ENCODE data around the gene PTPN13.

Gene PTPN13

DNA sequence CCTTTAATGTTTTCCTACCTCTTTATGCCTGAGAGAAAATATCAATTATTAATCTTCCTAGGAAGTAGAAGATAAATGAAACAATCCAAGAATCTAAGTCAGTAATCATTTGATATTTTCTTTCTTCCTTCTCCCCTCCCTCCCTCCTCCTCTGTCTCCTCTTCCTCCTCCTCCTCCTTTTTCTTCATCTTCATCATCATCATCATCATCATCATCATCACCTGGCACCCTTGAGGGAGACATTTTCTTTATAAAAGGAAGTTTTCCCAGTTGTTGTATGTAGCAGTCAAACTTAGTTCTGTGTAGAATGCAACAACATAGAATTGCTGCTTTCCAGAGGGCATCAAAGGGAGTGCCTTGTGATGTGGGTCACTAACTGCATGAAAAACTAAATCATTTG is 155.0 kb downstream of the PTPN13 start:
- TF ChIP-seq, protein P1, sequence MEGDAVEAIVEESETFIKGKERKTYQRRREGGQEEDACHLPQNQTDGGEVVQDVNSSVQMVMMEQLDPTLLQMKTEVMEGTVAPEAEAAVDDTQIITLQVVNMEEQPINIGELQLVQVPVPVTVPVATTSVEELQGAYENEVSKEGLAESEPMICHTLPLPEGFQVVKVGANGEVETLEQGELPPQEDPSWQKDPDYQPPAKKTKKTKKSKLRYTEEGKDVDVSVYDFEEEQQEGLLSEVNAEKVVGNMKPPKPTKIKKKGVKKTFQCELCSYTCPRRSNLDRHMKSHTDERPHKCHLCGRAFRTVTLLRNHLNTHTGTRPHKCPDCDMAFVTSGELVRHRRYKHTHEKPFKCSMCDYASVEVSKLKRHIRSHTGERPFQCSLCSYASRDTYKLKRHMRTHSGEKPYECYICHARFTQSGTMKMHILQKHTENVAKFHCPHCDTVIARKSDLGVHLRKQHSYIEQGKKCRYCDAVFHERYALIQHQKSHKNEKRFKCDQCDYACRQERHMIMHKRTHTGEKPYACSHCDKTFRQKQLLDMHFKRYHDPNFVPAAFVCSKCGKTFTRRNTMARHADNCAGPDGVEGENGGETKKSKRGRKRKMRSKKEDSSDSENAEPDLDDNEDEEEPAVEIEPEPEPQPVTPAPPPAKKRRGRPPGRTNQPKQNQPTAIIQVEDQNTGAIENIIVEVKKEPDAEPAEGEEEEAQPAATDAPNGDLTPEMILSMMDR (IDR thresholded peaks at IDR 0.05): no peak
- Histone ChIP-seq H3K4me2 (ENCODE audit: low read length) (no peak overlapping the region), H3K79me2 (no peaks in the 10 kb centered on the region), H2AFZ (no peak overlapping the region), H3K9ac (no peak overlapping the region), H3K36me3 (ENCODE audit: control insufficient read depth, insufficient read depth, low read length) (no peaks in the 10 kb centered on the region), H3K27ac (no peak overlapping the region), H3K27me3 (ENCODE audit: control insufficient read depth, insufficient read depth, low read length) (no peaks in the 10 kb centered on the region), H3K4me1 (no peaks in the 10 kb centered on the region), H3K4me3 (ENCODE audit: low read depth, low read length) (no peak overlapping the region), H3K9me3 (ENCODE audit: control insufficient read depth, low read length) (no peaks in the 10 kb centered on the region)

DNA sequence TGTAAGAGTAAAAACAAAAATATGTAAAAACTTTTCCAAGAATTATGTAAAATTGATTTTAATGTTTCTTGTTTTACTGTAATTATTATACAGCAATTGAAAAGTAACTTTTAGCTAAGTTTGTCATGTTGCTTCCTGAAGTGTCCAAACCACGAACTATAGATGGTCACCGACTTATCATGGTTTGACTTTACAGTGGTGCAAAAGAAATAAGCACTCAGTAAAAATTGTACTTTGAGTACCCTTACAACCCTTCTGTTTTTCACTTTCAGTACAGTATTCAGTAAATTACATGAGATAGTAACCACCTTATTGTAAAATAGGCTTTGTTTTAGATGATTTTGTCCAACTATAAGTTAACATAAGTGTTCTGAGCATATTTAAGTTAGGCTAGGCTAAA is 161.3 kb downstream of the PTPN13 start:
- H3K36me3 ChIP-seq (ENCODE audit: control insufficient read depth, insufficient read depth, low read length): no peaks in the 10 kb centered on the region
- no peak overlapping the region for H3K27ac ChIP-seq
- no peak overlapping the region for H2AFZ ChIP-seq
- no peaks in the 10 kb centered on the region for H3K79me2 ChIP-seq
- H3K4me1 ChIP-seq: no peaks in the 10 kb centered on the region
- no peak overlapping the region for H3K4me3 ChIP-seq (ENCODE audit: low read depth, low read length)
- H3K4me2 ChIP-seq (ENCODE audit: low read length): no peak overlapping the region
- no peaks in the 10 kb centered on the region for H3K27me3 ChIP-seq (ENCODE audit: control insufficient read depth, insufficient read depth, low read length)
- TF ChIP-seq, protein P1 (IDR thresholded peaks at IDR 0.05): no peak
- H3K9ac ChIP-seq: no peak overlapping the region
- H3K9me3 ChIP-seq (ENCODE audit: control insufficient read depth, low read length): no peaks in the 10 kb centered on the region

DNA sequence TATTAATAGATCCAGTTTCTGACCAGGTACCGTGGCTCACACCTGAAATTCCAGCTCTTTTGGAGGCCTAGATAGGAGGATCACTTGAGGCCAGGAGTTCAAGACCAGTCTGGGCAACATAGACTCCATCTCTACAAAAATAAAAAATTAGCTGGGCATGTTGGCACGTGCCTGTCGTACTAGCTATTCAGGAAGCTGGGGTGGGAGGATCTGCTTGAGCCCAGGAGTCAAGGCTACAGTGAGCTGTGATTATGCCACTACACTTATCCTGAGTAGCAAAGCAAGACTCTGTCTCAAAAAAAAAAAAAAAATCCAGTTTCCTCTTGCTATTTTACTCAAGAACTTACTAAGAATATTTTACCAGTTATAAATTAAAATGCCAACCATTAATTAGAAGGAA is 163.4 kb downstream of the PTPN13 start:
- TF ChIP-seq, protein P1 (IDR thresholded peaks at IDR 0.05): no peak
- Histone ChIP-seq H3K36me3 (ENCODE audit: control insufficient read depth, insufficient read depth, low read length) (no peaks in the 10 kb centered on the region), H3K27ac (no peak overlapping the region), H3K27me3 (ENCODE audit: control insufficient read depth, insufficient read depth, low read length) (no peaks in the 10 kb centered on the region), H3K9ac (no peak overlapping the region), H3K9me3 (ENCODE audit: control insufficient read depth, low read length) (no peaks in the 10 kb centered on the region), H3K4me3 (ENCODE audit: low read depth, low read length) (no peak overlapping the region), H3K4me2 (ENCODE audit: low read length) (no peak overlapping the region), H3K4me1 (no peaks in the 10 kb centered on the region), H2AFZ (no peak overlapping the region), H3K79me2 (no peaks in the 10 kb centered on the region)

DNA sequence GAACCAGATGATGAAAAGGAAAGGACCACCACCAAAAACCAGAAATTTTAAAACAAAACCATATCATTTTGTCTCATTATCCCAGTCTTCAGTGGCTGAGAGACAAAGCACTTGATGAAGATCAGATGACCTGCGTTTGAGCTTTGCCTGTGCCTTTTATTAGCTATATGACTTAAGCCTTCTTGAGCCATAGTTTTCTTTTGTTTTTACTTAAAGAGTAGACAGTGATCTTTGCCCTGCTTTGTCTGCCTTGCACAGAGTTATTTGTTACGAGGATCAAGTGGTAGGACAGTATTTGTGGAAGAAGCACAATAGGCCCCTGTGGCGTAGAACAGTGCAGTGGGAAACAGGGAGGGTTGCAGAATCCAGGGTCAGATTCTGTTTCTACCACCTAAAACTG is 165.2 kb downstream of the PTPN13 start:
- Histone ChIP-seq H3K4me2 (ENCODE audit: low read length) (no peak overlapping the region), H3K4me1 (no peaks in the 10 kb centered on the region), H2AFZ (no peak overlapping the region), H3K9ac (no peak overlapping the region), H3K27ac (no peak overlapping the region), H3K27me3 (ENCODE audit: control insufficient read depth, insufficient read depth, low read length) (no peaks in the 10 kb centered on the region), H3K4me3 (ENCODE audit: low read depth, low read length) (no peak overlapping the region), H3K79me2 (no peaks in the 10 kb centered on the region), H3K9me3 (ENCODE audit: control insufficient read depth, low read length) (no peaks in the 10 kb centered on the region), H3K36me3 (ENCODE audit: control insufficient read depth, insufficient read depth, low read length) (no peaks in the 10 kb centered on the region)
- TF ChIP-seq, protein P1 (IDR thresholded peaks at IDR 0.05): no peak

DNA sequence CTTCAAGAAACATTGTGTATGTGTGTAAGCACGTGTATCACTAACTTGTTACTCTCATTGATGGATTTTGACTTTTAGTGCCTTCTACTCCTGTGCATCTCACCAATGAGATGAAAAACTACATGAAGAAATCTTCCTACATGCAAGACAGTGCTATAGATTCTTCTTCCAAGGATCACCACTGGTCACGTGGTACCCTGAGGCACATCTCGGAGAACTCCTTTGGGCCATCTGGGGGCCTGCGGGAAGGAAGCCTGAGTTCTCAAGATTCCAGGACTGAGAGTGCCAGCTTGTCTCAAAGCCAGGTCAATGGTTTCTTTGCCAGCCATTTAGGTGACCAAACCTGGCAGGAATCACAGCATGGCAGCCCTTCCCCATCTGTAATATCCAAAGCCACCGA is 168.5 kb downstream of the PTPN13 start:
- Histone ChIP-seq H2AFZ (no peak overlapping the region), H3K27me3 (ENCODE audit: control insufficient read depth, insufficient read depth, low read length) (no peaks in the 10 kb centered on the region), H3K4me1 (no peaks in the 10 kb centered on the region), H3K27ac (no peak overlapping the region), H3K9me3 (ENCODE audit: control insufficient read depth, low read length) (no peaks in the 10 kb centered on the region), H3K4me2 (ENCODE audit: low read length) (no peak overlapping the region), H3K36me3 (ENCODE audit: control insufficient read depth, insufficient read depth, low read length) (no peaks in the 10 kb centered on the region), H3K4me3 (ENCODE audit: low read depth, low read length) (no peak overlapping the region), H3K9ac (no peak overlapping the region), H3K79me2 (no peaks in the 10 kb centered on the region)
- TF ChIP-seq, protein P1 (IDR thresholded peaks at IDR 0.05): no peak
